Astrocyte (in vitro differentiated cells and primary cell): Measurements from ENCODE around the gene PRR12.

ENCODE experiments used
- CTCF ChIP-seq: IDR thresholded peaks from 2 replicates; pipeline ENCODE4 v1.5.1; 2011; ENCODE audit warnings: low read depth, mild to moderate bottlenecking, inconsistent platforms, low read length, moderate library complexity; ENCODE audit not compliant: insufficient read depth
- EZH2 ChIP-seq: IDR thresholded peaks from 2 replicates; pipeline ENCODE4 v1.6.1; 2012; ENCODE audit warnings: mild to moderate bottlenecking, low read length, inconsistent platforms; ENCODE audit not compliant: insufficient read depth

- TF ChIP-seq CTCF, result no peak
- TF ChIP-seq EZH2, result no peak
Observed at GRCh38 chr19:49596407-49596806, 5.4 kb downstream of the PRR12 start.
